HepG2 (cell line): ENCODE data around the gene IRF7. TPM values are rescaled to one million over a fixed set of nuclear protein-coding genes. Genes with fewer than 3 reads are reported as not detected.

Experiments
- ATAC-seq: fragments of 200-7000 bp; cut with Tn5 transposase; 3 replicates; pipeline ENCODE4 v1.9.1; 2020; ENCODE audit warnings: mild to moderate bottlenecking, moderate library complexity
- BruUV-seq: library from RNA; stranded (reverse); fragments of 400-500 nt; replicated peaks from 2 replicates; lab custom pipeline; 2021; lab: Mats Ljungman, UMichigan
- CTCF ChIA-PET: fragments of 300-600 bp; formaldehyde crosslinking; extraction: SDS; loops from one replicate; lab custom pipeline; 2021; ENCODE audit warnings: low total read pairs, inconsistent platforms, low intra/inter-chr PET ratio; lab: Yijun Ruan, JAX
- POLR2A ChIA-PET: fragments of 350-600 bp; sonication (Branson Sonifier 250); formaldehyde crosslinking; loops from one replicate; lab custom pipeline; 2020; ENCODE audit warnings: antibody characterized with exemption, inconsistent platforms; lab: Yijun Ruan, JAX
- DNase-seq: peaks from one replicate; pipeline ENCODE4 v3.0.0-alpha.2; 2015; ENCODE audit warnings: low spot score
- FAIRE-seq: peaks from 3 replicates; lab custom pipeline; 2011; peaks lifted over from hg19 to GRCh38; lab: Jason Lieb, UNC
- H2AFZ ChIP-seq: one replicate; pipeline ENCODE4 v1.6.1; 2011; ENCODE audit warnings: low read length, inconsistent platforms
- H3K27ac ChIP-seq: fragments of 300-600 bp; 3 replicates; pipeline ENCODE4 v1.8.0; 2011; ENCODE audit warnings: mixed run types, mild to moderate bottlenecking, mixed read lengths, low read length, inconsistent platforms; ENCODE audit not compliant: insufficient read depth; ENCODE audit errors: extremely low read length
- H3K27me3 ChIP-seq, 2 experiments: fragments of 200-600 bp in 1 of 2; 2 replicates in 1 of 2; 3 replicates in 1 of 2; pipeline versions ENCODE4 v1.6.0 to v1.8.0; 2011; ENCODE audit warnings: low read length in 2 of 2, mild to moderate bottlenecking in 2 of 2, moderate library complexity in 2 of 2, inconsistent platforms in 1 of 2; ENCODE audit not compliant: insufficient read depth in 2 of 2, control insufficient read depth in 1 of 2
- H3K36me3 ChIP-seq, 2 experiments: fragments of 200-600 bp in 1 of 2; replicated peaks in 1 of 2; 2 replicates in 1 of 2; 3 replicates in 1 of 2; pipeline versions ENCODE4 v1.5.1 to v1.8.0; 2011; ENCODE audit warnings: low read length in 2 of 2, inconsistent platforms in 1 of 2; ENCODE audit not compliant: insufficient read depth in 2 of 2, control insufficient read depth in 1 of 2
- H3K4me1 ChIP-seq: 2 replicates; pipeline ENCODE4 v1.5.1; 2012; ENCODE audit warnings: low read length, inconsistent platforms; ENCODE audit not compliant: insufficient read depth
- H3K4me2 ChIP-seq: 2 replicates; pipeline ENCODE4 v1.6.0; 2011; ENCODE audit warnings: low read depth, low read length, inconsistent platforms
- H3K4me3 ChIP-seq, 3 experiments: fragments of 200-600 bp in 1 of 3; sonication (generic), shearing (Covaris generic) in 1 of 3; replicated peaks in 1 of 3; 2 replicates each; pipeline ENCODE4 v1.5.1; 2011 to 2016; ENCODE audit warnings: low read length in 3 of 3, inconsistent platforms in 2 of 3, low read depth in 2 of 3, mild to moderate bottlenecking in 2 of 3, control low read depth in 1 of 3, mixed read lengths in 1 of 3; ENCODE audit not compliant: insufficient read depth in 1 of 3
- H3K79me2 ChIP-seq: one replicate; pipeline ENCODE4 v1.6.1; 2011; ENCODE audit warnings: low read length, inconsistent platforms; ENCODE audit not compliant: insufficient read depth
- H3K9ac ChIP-seq: 2 replicates; pipeline ENCODE4 v1.6.0; 2011; ENCODE audit warnings: mild to moderate bottlenecking, low read depth, low read length, inconsistent platforms; ENCODE audit not compliant: insufficient read depth
- H3K9me3 ChIP-seq: 2 replicates; pipeline ENCODE4 v1.5.1; 2012; ENCODE audit warnings: mild to moderate bottlenecking, low read length
- H4K20me1 ChIP-seq: 2 replicates; pipeline ENCODE4 v1.6.0; 2011; ENCODE audit warnings: inconsistent platforms, mild to moderate bottlenecking, low read length, moderate library complexity; ENCODE audit not compliant: insufficient read depth
- AGO2 ChIP-seq: fragments of 200-400 bp; formaldehyde crosslinking; optimal IDR thresholded peaks from 2 replicates; pipeline ENCODE3; 2017; ENCODE audit warnings: mild to moderate bottlenecking, low read depth, low read length, moderate library complexity
- AKAP8 ChIP-seq: sonication (generic); formaldehyde crosslinking; IDR thresholded peaks from 2 replicates; pipeline ENCODE4 v1.5.1; 2020; ENCODE audit warnings: mild to moderate bottlenecking, missing genetic modification reagents
- DMAP1 ChIP-seq: IDR thresholded peaks from 2 replicates; pipeline ENCODE4 v1.6.1; 2016
- HNRNPL ChIP-seq: fragments of 200-400 bp; formaldehyde crosslinking; IDR thresholded peaks from 2 replicates; pipeline ENCODE4 v1.6.1; 2017; ENCODE audit warnings: mild to moderate bottlenecking, low read depth, low read length
- NONO ChIP-seq, 2 experiments: fragments of 450-650 bp in 1 of 2; sonication (generic) in 1 of 2; formaldehyde crosslinking in 1 of 2; IDR thresholded peaks in 1 of 2; conservative IDR thresholded peaks in 1 of 2; 2 replicates each; pipeline versions ENCODE4 v1.6.1 to v1.8.0; 2017 to 2022; ENCODE audit warnings: mild to moderate bottlenecking in 1 of 2, missing genetic modification reagents in 1 of 2, moderate library complexity in 1 of 2
- POLR2G ChIP-seq: fragments of 200-400 bp; formaldehyde crosslinking; IDR thresholded peaks from 2 replicates; pipeline ENCODE4 v1.6.1; 2018; ENCODE audit warnings: mild to moderate bottlenecking, low read depth, low read length, moderate library complexity
- PREB ChIP-seq: sonication (generic); formaldehyde crosslinking; IDR thresholded peaks from 2 replicates; pipeline ENCODE4 v1.4.0; 2020; ENCODE audit warnings: missing genetic modification reagents
- TCF7 ChIP-seq: sonication (generic); IDR thresholded peaks from 2 replicates; pipeline ENCODE4 v1.6.1; 2016; ENCODE audit warnings: antibody characterized with exemption, low read depth
- ZNF614 ChIP-seq: IDR thresholded peaks from 2 replicates; pipeline ENCODE4 v1.6.1; 2018; ENCODE audit warnings: missing biosample characterization, missing genetic modification reagents, inconsistent platforms, borderline replicate concordance
- ZNF772 ChIP-seq: sonication (generic); formaldehyde crosslinking; IDR thresholded peaks from 2 replicates; pipeline ENCODE4 v1.5.0; 2020; ENCODE audit warnings: mild to moderate bottlenecking, missing genetic modification reagents
- WGBS: methylation state at CpG from one replicate; pipeline ENCODE4 v1.1.6; 2017; ENCODE audit warnings: low lambda C conversion rate; 5-methylcytosine and 5-hydroxymethylcytosine counted together
- in situ Hi-C: cut with HindIII; loops from 2 replicates; pipeline ENCODE4 v1.10.0; 2017; ENCODE audit warnings: low pct_unique_long_range_greater_than_20kb; ENCODE audit not compliant: extremely low pct_ligation_motif_present
- intact Hi-C: fragments of 100-400 bp; cut with micrococcal nuclease; formaldehyde crosslinking; loops from one replicate; pipeline ENCODE4 v1.10.0; 2022; ENCODE audit not compliant: unreplicated experiment
- polyA plus RNA-seq, 8 experiments: library from polyadenylated mRNA; depleted of rRNA in 3 of 8; stranded (reverse) in 7 of 8; unstranded in 1 of 8; fragments of >200 nt; fragmentation: Illumina TruSeq in 4 of 8; extraction: Trizol in 4 of 8; gene quantifications; 2 replicates each; pipeline versions ENCODE4 v1.2.1 to v1.2.3, GENCODE V29; 2011 to 2016; ENCODE audit warnings: low read depth in 4 of 8, missing spikeins in 1 of 8, mixed read lengths in 1 of 8; ENCODE audit not compliant: insufficient read depth in 1 of 8
- total RNA-seq, 5 experiments: library from RNA; depleted of rRNA; stranded (reverse); fragments of >200 nt; fragmentation: Illumina TruSeq; extraction: Trizol; gene quantifications; 2 replicates each; pipeline ENCODE4 v1.2.3, GENCODE V29; 2016; ENCODE audit warnings: low read depth in 1 of 5

The IRF7 gene
- total and polyA plus RNA-seq, 2 of the 13 experiments (the other 11 are each of a cell fraction or from before 2014, with no cell fraction given): not detected

- TF ChIP-seq AKAP8: peak; percentile 86; the same call in 1 of the 2 replicates
- no peak for TF ChIP-seq ZNF614 (CRISPR knock-in tag)
- peak; percentile 47; the same call in 1 of the 2 replicates for TF ChIP-seq POLR2G
- no peak for TF ChIP-seq TCF7
- TF ChIP-seq PREB (CRISPR knock-in tag): no peak
- peak; percentile 89 for TF ChIP-seq AGO2
- TF ChIP-seq ZNF772 (CRISPR knock-in tag): no peak
- no peak for TF ChIP-seq DMAP1 (CRISPR knock-in tag)
- no peak for TF ChIP-seq HNRNPL
- TF ChIP-seq NONO (IDR thresholded peaks at IDR 0.05): no peak
- peak; percentile 28 for TF ChIP-seq NONO (CRISPR knock-in tag; conservative IDR thresholded peaks at IDR 0.05)
- BruUV-seq: no TSS peak
- H3K27me3 ChIP-seq: no peaks in the 10 kb centered on the region
- H3K9ac ChIP-seq: no peak overlapping the region
- in situ Hi-C loops: loop anchor here (10.0 kb wide), 1 partner anchor 66 kb away; no protein-coding TSS in a partner anchor
- WGBS: 89% methylated on average over 27 of the region's 45 CpGs
- ATAC-seq (no peak), DNase-seq (no peak), FAIRE-seq (no peak)
- ChIA-PET CTCF (no interaction called here), POLR2A (no interaction called here)
- H3K4me3 ChIP-seq: no peak overlapping the region
- H3K4me2 ChIP-seq: no peak overlapping the region
- peaks cover 30% of the 10 kb centered on the region for H3K4me1 ChIP-seq
- H3K36me3 ChIP-seq: peaks cover 0 to 12% of the 10 kb centered on the region in 2 experiments; a peak in 2 of 5 replicates
- H3K9me3 ChIP-seq: no peaks in the 10 kb centered on the region
- H3K79me2 ChIP-seq: no peaks in the 10 kb centered on the region
- intact Hi-C loops: no loop called here
- H2AFZ ChIP-seq: no peak overlapping the region
- no peak overlapping the region for H3K27ac ChIP-seq
- peaks cover 11% of the 10 kb centered on the region; the same call in 1 of the 2 replicates for H4K20me1 ChIP-seq
These were observed 5.4 kb upstream of the IRF7 start for GRCh38 chr11:620935-621814.
